K562 (cell line): ENCODE data around the gene FA2H. TPM values are rescaled to one million over a fixed set of nuclear protein-coding genes. Genes with fewer than 3 reads are reported as not detected.

Experiments used
- BCLAF1 ChIP-seq, 2 experiments: fragments of 450-650 bp in 1 of 2; IDR thresholded peaks; 2 replicates each; pipeline ENCODE4 v1.6.1; 2011 to 2017; ENCODE audit warnings: low read depth in 2 of 2, antibody characterized with exemption in 1 of 2, borderline replicate concordance in 1 of 2, low read length in 1 of 2, mild to moderate bottlenecking in 1 of 2, mixed read lengths in 1 of 2; ENCODE audit not compliant: control insufficient read depth in 1 of 2
- CC2D1A ChIP-seq: fragments of 450-650 bp; IDR thresholded peaks from 2 replicates; pipeline ENCODE4 v1.6.1; 2017; ENCODE audit warnings: mild to moderate bottlenecking
- CREBBP ChIP-seq: IDR thresholded peaks from one replicate; pipeline ENCODE4 v1.6.1; 2012; ENCODE audit warnings: low read depth, mild to moderate bottlenecking, control low read depth, inconsistent platforms, low read length
- CTBP1 ChIP-seq: fragments of 450-650 bp; IDR thresholded peaks from 2 replicates; pipeline ENCODE4 v1.6.1; 2016; ENCODE audit warnings: borderline replicate concordance
- ELF1 ChIP-seq: fragments of 200-800 bp; sonication (Bioruptor generic); IDR thresholded peaks from 2 replicates; pipeline ENCODE4 v1.6.1; 2016; ENCODE audit warnings: missing genetic modification characterization, missing compliant biosample characterization
- EP300 ChIP-seq: IDR thresholded peaks from 2 replicates; pipeline ENCODE4 v1.6.1; 2012; ENCODE audit warnings: low read length, improper control_type of control experiment
- EZH2 ChIP-seq: IDR thresholded peaks from 2 replicates; pipeline ENCODE4 v1.6.1; 2012; ENCODE audit warnings: low read depth, mild to moderate bottlenecking, inconsistent platforms, low read length, borderline replicate concordance
- ILF3 ChIP-seq: fragments of 450-650 bp; IDR thresholded peaks from 2 replicates; pipeline ENCODE4 v1.6.1; 2018; ENCODE audit warnings: antibody characterized with exemption, mild to moderate bottlenecking, moderate library complexity, borderline replicate concordance
- MAX ChIP-seq: sonication (generic); formaldehyde crosslinking; IDR thresholded peaks from 2 replicates; pipeline ENCODE4 v1.9.0; 2022; ENCODE audit warnings: mild to moderate bottlenecking, missing genetic modification reagents
- MCM2 ChIP-seq: fragments of 450-650 bp; IDR thresholded peaks from 2 replicates; pipeline ENCODE4 v1.6.1; 2017; ENCODE audit warnings: low read depth, mild to moderate bottlenecking
- MEF2D ChIP-seq: conservative IDR thresholded peaks from 2 replicates; pipeline ENCODE4 v1.6.1; 2016; ENCODE audit warnings: low read depth, missing genetic modification characterization, missing compliant biosample characterization
- MTA3 ChIP-seq: fragments of 450-650 bp; formaldehyde crosslinking; IDR thresholded peaks from 2 replicates; pipeline ENCODE4 v1.6.1; 2017; ENCODE audit warnings: mild to moderate bottlenecking, borderline replicate concordance
- NCOR1 ChIP-seq: fragments of 450-650 bp; IDR thresholded peaks from 2 replicates; pipeline ENCODE4 v1.6.1; 2016; ENCODE audit warnings: mild to moderate bottlenecking, moderate library complexity
- NR2F6 ChIP-seq: fragments of 450-650 bp; formaldehyde crosslinking; IDR thresholded peaks from 2 replicates; pipeline ENCODE4 v1.4.0; 2020; ENCODE audit warnings: mild to moderate bottlenecking
- PHF20 ChIP-seq: fragments of 450-650 bp; IDR thresholded peaks from 2 replicates; pipeline ENCODE4 v1.6.1; 2018; ENCODE audit not compliant: partially characterized antibody
- PHF8 ChIP-seq: fragments of 200-600 bp; sonication (generic); IDR thresholded peaks from 2 replicates; pipeline ENCODE4 v1.6.1; 2012; ENCODE audit warnings: mixed run types, mild to moderate bottlenecking, inconsistent platforms, low read length, moderate library complexity, borderline replicate concordance
- RBFOX2 ChIP-seq: fragments of 200-400 bp; formaldehyde crosslinking; IDR thresholded peaks from 2 replicates; pipeline ENCODE4 v1.6.1; 2017; ENCODE audit warnings: low read depth, mild to moderate bottlenecking, low read length, moderate library complexity
- RFX7 ChIP-seq: fragments of 250-450 bp; sonication (Bioruptor Pico); IDR thresholded peaks from 2 replicates; pipeline ENCODE4 v1.5.1; 2021; ENCODE audit warnings: mild to moderate bottlenecking
- ZFP1 ChIP-seq: fragments of 450-650 bp; formaldehyde crosslinking; IDR thresholded peaks from 2 replicates; pipeline ENCODE4 v1.4.0; 2020; ENCODE audit warnings: mild to moderate bottlenecking, mixed read lengths
- ZFP36 ChIP-seq: fragments of 150-350 bp; IDR thresholded peaks from 2 replicates; pipeline ENCODE4 v1.6.1; 2018; ENCODE audit warnings: low read length, low read depth; ENCODE audit not compliant: partially characterized antibody
- ZNF24 ChIP-seq: fragments of 450-650 bp; IDR thresholded peaks from 2 replicates; pipeline ENCODE4 v1.6.1; 2016
- ZNF354B ChIP-seq: fragments of 250-450 bp; sonication (Bioruptor Pico); IDR thresholded peaks from 2 replicates; pipeline ENCODE4 v1.4.0; 2020
- ZNF41 ChIP-seq: fragments of 250-450 bp; sonication (Bioruptor Pico); conservative IDR thresholded peaks from 2 replicates; pipeline ENCODE4 v1.4.0; 2020; ENCODE audit warnings: mild to moderate bottlenecking
- ZNF445 ChIP-seq: fragments of 250-450 bp; sonication (Bioruptor Pico); IDR thresholded peaks from 2 replicates; pipeline ENCODE4 v1.4.0; 2020; ENCODE audit warnings: low read depth, mild to moderate bottlenecking, moderate library complexity
- polyA plus RNA-seq, 8 experiments: library from polyadenylated mRNA; depleted of rRNA in 4 of 8; stranded (reverse) in 5 of 8; unstranded in 3 of 8; fragments of >200 nt; fragmentation: Nextera tagmentation in 2 of 8; fragmentation: Illumina TruSeq in 1 of 8; extraction: Ambion mirVana in 2 of 8; extraction: Trizol in 1 of 8; gene quantifications; 2 replicates each; pipeline versions ENCODE4 v1.2.1 to v1.2.3, GENCODE V29; 2011 to 2014; ENCODE audit warnings: inconsistent platforms in 1 of 8, missing spikeins in 1 of 8
- total RNA-seq, 7 experiments: library from RNA; depleted of rRNA in 6 of 7; stranded (reverse); fragments of >200 nt in 6 of 7; fragmentation: Illumina TruSeq in 2 of 7; extraction: Trizol in 2 of 7; gene quantifications; 2 replicates each; pipeline versions ENCODE4 v1.2.1 to v1.2.3, GENCODE V29; 2011 to 2021; ENCODE audit warnings: low replicate concordance in 1 of 7

FA2H gene
- total and polyA plus RNA-seq, 9 of the 15 experiments (the other 6 are each of a cell fraction or from before 2014, with no cell fraction given) = not detected

- TF ChIP-seq CTBP1 (peak; percentile 46; the same call in 1 of the 2 replicates), EZH2 (no peak), MCM2 (no peak), EP300 (peak; percentile 53; the same call in 1 of the 2 replicates), MEF2D (tag) (no peak), PHF8 (peak; percentile 95), MAX (CRISPR knock-in tag) (peak; percentile 65), BCLAF1 (IDR thresholded peaks at IDR 0.05; ENCODE audit: borderline replicate concordance in 1 of 2, control insufficient read depth in 1 of 2, low read depth in 2 of 2, low read length in 1 of 2) (peak in 1 of 2 experiments; percentile 30; a peak in 1 of 4 replicates), CC2D1A (peak; percentile 50; the same call in 1 of the 2 replicates), CREBBP (no peak), NCOR1 (no peak), ELF1 (tag) (peak; percentile 94), ZNF24 (no peak), ZFP1 (CRISPR knock-in tag) (no peak), ZNF445 (CRISPR knock-in tag) (no peak), ZNF41 (no peak), ILF3 (no peak), ZFP36 (no peak), RFX7 (CRISPR knock-in tag) (no peak), ZNF354B (CRISPR knock-in tag) (no peak), RBFOX2 (peak; percentile 99), MTA3 (peak; percentile 83; the same call in 1 of the 2 replicates), PHF20 (peak; percentile 63), NR2F6 (CRISPR knock-in tag) (no peak)
Observed at GRCh38 chr16:74666425-74667254, 108.0 kb downstream of the FA2H start, which contains the start of gene RFWD3 (continued).
